Measurements from ENCODE around the gene MRPS31. TPM values are rescaled to one million over a fixed set of nuclear protein-coding genes. Genes with fewer than 3 reads are reported as not detected.

Gene MRPS31
- polyA plus RNA-seq, 1 of the 3 experiments (the other 2 are of a cell fraction) = 13.3 TPM

DNA sequence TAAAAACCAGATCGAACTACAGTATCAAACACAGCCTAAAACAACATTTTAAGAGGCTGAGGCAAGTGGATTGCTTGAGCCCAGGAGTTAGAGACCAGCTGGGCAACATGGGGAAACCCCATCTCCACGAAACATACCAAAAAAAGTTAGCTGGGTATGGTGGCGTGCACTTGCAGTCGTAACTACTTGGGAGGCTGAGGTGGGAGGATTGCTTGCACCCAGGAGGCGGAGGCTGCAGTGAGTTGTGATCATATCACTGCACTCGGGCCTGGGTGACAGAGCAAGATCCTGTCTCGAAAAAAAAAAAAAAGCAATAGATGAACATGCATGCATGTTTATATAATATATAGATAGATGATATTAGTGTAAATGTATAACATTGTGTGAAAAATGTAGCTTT lies 5.2 kb upstream of the MRPS31 start:
- POLR2A ChIA-PET = no interaction called here
- TF ChIP-seq, protein P1, sequence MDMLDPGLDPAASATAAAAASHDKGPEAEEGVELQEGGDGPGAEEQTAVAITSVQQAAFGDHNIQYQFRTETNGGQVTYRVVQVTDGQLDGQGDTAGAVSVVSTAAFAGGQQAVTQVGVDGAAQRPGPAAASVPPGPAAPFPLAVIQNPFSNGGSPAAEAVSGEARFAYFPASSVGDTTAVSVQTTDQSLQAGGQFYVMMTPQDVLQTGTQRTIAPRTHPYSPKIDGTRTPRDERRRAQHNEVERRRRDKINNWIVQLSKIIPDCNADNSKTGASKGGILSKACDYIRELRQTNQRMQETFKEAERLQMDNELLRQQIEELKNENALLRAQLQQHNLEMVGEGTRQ (IDR thresholded peaks at IDR 0.05; ENCODE audit: borderline replicate concordance, low read depth, low read length) = no peak
- TF ChIP-seq, protein P2, sequence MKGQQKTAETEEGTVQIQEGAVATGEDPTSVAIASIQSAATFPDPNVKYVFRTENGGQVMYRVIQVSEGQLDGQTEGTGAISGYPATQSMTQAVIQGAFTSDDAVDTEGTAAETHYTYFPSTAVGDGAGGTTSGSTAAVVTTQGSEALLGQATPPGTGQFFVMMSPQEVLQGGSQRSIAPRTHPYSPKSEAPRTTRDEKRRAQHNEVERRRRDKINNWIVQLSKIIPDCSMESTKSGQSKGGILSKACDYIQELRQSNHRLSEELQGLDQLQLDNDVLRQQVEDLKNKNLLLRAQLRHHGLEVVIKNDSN (IDR thresholded peaks at IDR 0.05; ENCODE audit: borderline replicate concordance, low read depth) = no peak
- TF ChIP-seq GATA2 (CRISPR knock-in tag; IDR thresholded peaks at IDR 0.05) (no peak), JUND (IDR thresholded peaks at IDR 0.05) (no peak), TEAD4 (IDR thresholded peaks at IDR 0.05; ENCODE audit: borderline replicate concordance, insufficient read depth) (no peak)
- TF ChIP-seq, protein P3, sequence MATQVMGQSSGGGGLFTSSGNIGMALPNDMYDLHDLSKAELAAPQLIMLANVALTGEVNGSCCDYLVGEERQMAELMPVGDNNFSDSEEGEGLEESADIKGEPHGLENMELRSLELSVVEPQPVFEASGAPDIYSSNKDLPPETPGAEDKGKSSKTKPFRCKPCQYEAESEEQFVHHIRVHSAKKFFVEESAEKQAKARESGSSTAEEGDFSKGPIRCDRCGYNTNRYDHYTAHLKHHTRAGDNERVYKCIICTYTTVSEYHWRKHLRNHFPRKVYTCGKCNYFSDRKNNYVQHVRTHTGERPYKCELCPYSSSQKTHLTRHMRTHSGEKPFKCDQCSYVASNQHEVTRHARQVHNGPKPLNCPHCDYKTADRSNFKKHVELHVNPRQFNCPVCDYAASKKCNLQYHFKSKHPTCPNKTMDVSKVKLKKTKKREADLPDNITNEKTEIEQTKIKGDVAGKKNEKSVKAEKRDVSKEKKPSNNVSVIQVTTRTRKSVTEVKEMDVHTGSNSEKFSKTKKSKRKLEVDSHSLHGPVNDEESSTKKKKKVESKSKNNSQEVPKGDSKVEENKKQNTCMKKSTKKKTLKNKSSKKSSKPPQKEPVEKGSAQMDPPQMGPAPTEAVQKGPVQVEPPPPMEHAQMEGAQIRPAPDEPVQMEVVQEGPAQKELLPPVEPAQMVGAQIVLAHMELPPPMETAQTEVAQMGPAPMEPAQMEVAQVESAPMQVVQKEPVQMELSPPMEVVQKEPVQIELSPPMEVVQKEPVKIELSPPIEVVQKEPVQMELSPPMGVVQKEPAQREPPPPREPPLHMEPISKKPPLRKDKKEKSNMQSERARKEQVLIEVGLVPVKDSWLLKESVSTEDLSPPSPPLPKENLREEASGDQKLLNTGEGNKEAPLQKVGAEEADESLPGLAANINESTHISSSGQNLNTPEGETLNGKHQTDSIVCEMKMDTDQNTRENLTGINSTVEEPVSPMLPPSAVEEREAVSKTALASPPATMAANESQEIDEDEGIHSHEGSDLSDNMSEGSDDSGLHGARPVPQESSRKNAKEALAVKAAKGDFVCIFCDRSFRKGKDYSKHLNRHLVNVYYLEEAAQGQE (IDR thresholded peaks at IDR 0.05; ENCODE audit: low read depth, low read length) = no peak
- CTCF ChIA-PET = interaction anchor here (1.0 to 7.2 kb wide), 7 partner anchors 9 to 232 kb away, joined by 3 to 60 read pairs (median 4); no protein-coding TSS in a partner anchor

DNA sequence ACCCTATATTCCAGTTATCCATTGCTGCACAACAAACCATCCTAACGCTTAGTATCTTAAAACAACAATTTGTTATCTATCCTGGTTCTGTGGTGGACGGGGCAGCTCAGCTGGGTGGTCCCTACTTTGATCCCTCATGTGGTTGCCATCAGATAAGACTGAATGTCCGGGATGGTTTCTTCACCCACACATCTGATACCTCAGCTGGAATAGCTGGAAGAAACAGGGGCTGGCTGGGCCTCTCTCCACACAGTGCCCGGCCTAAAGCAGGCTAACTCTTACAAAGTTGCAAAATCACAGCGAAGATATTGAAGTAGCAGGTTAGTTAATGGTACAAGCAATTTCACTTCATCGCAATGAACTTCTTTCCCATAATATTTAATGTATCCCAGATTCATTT lies 3.7 kb upstream of the MRPS31 start:
- peaks cover 8% of the 10 kb centered on the region in 2 experiments; a peak in 2 of 4 replicates for H3K4me1 ChIP-seq (ENCODE audit: control insufficient read depth in 1 of 2, insufficient read depth in 2 of 2, low read depth in 1 of 2, low read length in 1 of 2)
- no peak for DNase-seq
- H3K9ac ChIP-seq = no peak overlapping the region
- 91% methylated on average over 6 of the region's 6 CpGs for WGBS (ENCODE audit: low lambda C conversion rate)
- H3K4me2 ChIP-seq = no peak overlapping the region
- H3K9me3 ChIP-seq = no peaks in the 10 kb centered on the region
- H3K36me3 ChIP-seq (replicated peaks in 1 of 2; ENCODE audit: control insufficient read depth in 1 of 2, insufficient read depth in 2 of 2, low read length in 1 of 2) = no peaks in the 10 kb centered on the region
- no peak overlapping the region for H2AFZ ChIP-seq (ENCODE audit: low read depth)
- H3F3A ChIP-seq (replicated peaks; ENCODE audit: insufficient read depth) = peaks cover 15% of the 10 kb centered on the region
- no peaks in the 10 kb centered on the region for H4K20me1 ChIP-seq (ENCODE audit: insufficient read depth)
- CTCF ChIA-PET = interaction anchor here (7.2 kb wide), 1 partner anchor 217 kb away, joined by 60 read pairs; no protein-coding TSS in a partner anchor
- no peak overlapping the region for H3K27ac ChIP-seq (ENCODE audit: low read depth in 2 of 2, low read length in 1 of 2)
- POLR2A ChIA-PET = no interaction called here
- H3K9me2 ChIP-seq = no peaks in the 10 kb centered on the region
- no peaks in the 10 kb centered on the region for H3K27me3 ChIP-seq (ENCODE audit: insufficient read depth)
- TF ChIP-seq, protein P3 (IDR thresholded peaks at IDR 0.05; ENCODE audit: low read depth, low read length) = no peak
- TF ChIP-seq, protein P2 (IDR thresholded peaks at IDR 0.05; ENCODE audit: borderline replicate concordance, low read depth) = no peak
- TF ChIP-seq EP300 (IDR thresholded peaks at IDR 0.05; ENCODE audit: borderline replicate concordance in 1 of 2, low read depth in 1 of 2, low read length in 1 of 2) (no peak), CHD2 (IDR thresholded peaks at IDR 0.05; ENCODE audit: low read length, partially characterized antibody) (no peak), FOXM1 (IDR thresholded peaks at IDR 0.05; ENCODE audit: low read depth) (no peak), YY1 (IDR thresholded peaks at IDR 0.05; ENCODE audit: low read depth) (no peak)
- no peak overlapping the region for H3K4me3 ChIP-seq (ENCODE audit: low read depth in 2 of 2, low read length in 1 of 2)
- H3K79me2 ChIP-seq (ENCODE audit: insufficient read depth) = peaks cover 13% of the 10 kb centered on the region

More for the DNA sequence above, 5.2 kb upstream of the MRPS31 start:
- no peak for DNase-seq
- Histone ChIP-seq H3K27ac (ENCODE audit: low read depth in 2 of 2, low read length in 1 of 2) (peak overlapping the region in 1 of 2 experiments; percentile 63; a peak in 2 of 4 replicates), H2AFZ (ENCODE audit: low read depth) (peak overlapping the region; percentile 94), H3K79me2 (ENCODE audit: insufficient read depth) (no peaks in the 10 kb centered on the region), H3K27me3 (ENCODE audit: insufficient read depth) (no peaks in the 10 kb centered on the region), H4K20me1 (ENCODE audit: insufficient read depth) (no peaks in the 10 kb centered on the region), H3K9me3 (no peaks in the 10 kb centered on the region), H3K9ac (no peak overlapping the region), H3K4me3 (ENCODE audit: low read depth in 2 of 2, low read length in 1 of 2) (no peak overlapping the region), H3K36me3 (replicated peaks in 1 of 2; ENCODE audit: control insufficient read depth in 1 of 2, insufficient read depth in 2 of 2, low read length in 1 of 2) (no peaks in the 10 kb centered on the region), H3K4me2 (peak overlapping the region; percentile 61; the same call in 1 of the 2 replicates), H3K4me1 (ENCODE audit: control insufficient read depth in 1 of 2, insufficient read depth in 2 of 2, low read depth in 1 of 2, low read length in 1 of 2) (peaks cover 3 to 8% of the 10 kb centered on the region in 2 experiments; a peak in 1 of 4 replicates), H3F3A (replicated peaks; ENCODE audit: insufficient read depth) (peaks cover 15% of the 10 kb centered on the region), H3K9me2 (no peaks in the 10 kb centered on the region)
- WGBS (ENCODE audit: low lambda C conversion rate) = 73% methylated on average over 7 of the region's 7 CpGs
